AG04450 (cell line): ENCODE data around the gene MATN4. TPM values are rescaled to one million over a fixed set of nuclear protein-coding genes. Genes with fewer than 3 reads are reported as not detected.

ENCODE experiments used
- CTCF ChIA-PET: fragments of 300-600, 350-600 bp; formaldehyde crosslinking; extraction: SDS; loops from one replicate; lab custom pipeline; 2022; ENCODE audit warnings: antibody characterized with exemption, inconsistent platforms; lab: Charles Lee
- POLR2A ChIA-PET: fragments of 350-600 bp; formaldehyde crosslinking; extraction: SDS; loops from one replicate; lab custom pipeline; 2021; ENCODE audit warnings: antibody characterized with exemption, inconsistent platforms; lab: Yijun Ruan, JAX
- DNase-seq: peaks from one replicate; pipeline ENCODE4 v3.0.0-alpha.2; 2011; ENCODE audit warnings: low read depth, low spot score
- H3K27ac ChIP-seq: one replicate; pipeline ENCODE4 v1.5.1; 2012; ENCODE audit warnings: low read depth, low read length, control low read depth
- H3K27me3 ChIP-seq: one replicate; pipeline ENCODE4 v1.6.0; 2012; ENCODE audit warnings: low read length; ENCODE audit not compliant: control insufficient read depth, insufficient read depth
- H3K4me3 ChIP-seq: 2 replicates; pipeline ENCODE4 v1.5.1; 2011; ENCODE audit warnings: mild to moderate bottlenecking, low read depth, low read length, control low read depth
- H3K9me3 ChIP-seq: 2 replicates; pipeline ENCODE4 v1.5.1; 2012; ENCODE audit warnings: low read length; ENCODE audit not compliant: control insufficient read depth, insufficient read depth
- CTCF ChIP-seq: IDR thresholded peaks from 2 replicates; pipeline ENCODE4 v1.5.1; 2011; ENCODE audit warnings: low read depth, low read length, control low read depth, inconsistent platforms
- polyA plus RNA-seq: library from polyadenylated mRNA; depleted of rRNA; stranded (reverse); fragments of >200 nt; gene quantifications from 2 replicates; pipeline ENCODE4 v1.2.3, GENCODE V29; 2011

MATN4 gene
- polyA plus RNA-seq, 1 experiment, result not detected

DNA sequence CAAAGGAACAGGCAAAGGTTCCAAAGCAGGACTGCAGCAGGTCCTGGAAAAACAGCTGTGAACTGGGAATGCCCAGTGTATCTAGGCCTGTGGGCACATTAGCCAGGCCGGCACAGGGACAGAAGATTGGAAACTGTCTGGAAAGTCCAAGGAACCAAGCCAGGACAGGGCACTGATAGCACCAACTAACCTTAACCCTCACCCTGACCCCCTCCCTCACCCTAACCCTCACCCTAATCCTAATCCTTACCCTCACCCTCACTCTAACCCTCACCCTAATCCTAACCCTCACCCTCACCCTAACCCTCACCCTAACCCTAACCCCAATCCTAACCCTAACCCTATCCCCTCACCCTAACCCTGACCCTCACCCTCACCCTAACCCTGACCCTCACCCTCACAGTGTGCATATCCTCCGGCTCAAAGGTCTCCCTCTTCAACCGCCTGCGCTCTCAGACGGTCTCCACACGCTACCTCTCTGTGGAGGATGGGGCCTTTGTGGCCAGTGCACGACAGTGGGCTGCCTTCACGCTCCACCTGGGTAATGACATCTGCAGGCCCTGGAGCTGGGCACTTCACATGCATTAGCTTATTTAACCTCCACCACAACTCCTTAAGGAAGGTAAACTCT lies 5.1 kb upstream of the MATN4 start:
- CTCF ChIA-PET, result interaction anchor here (0.6 to 3.0 kb wide), 9 partner anchors 10 to 458 kb away, joined by 3 to 31 read pairs (median 8); no protein-coding TSS in a partner anchor
- Histone ChIP-seq H3K9me3 (no peaks in the 10 kb centered on the region; the same call in 1 of the 2 replicates), H3K27ac (no peak overlapping the region), H3K27me3 (peaks cover 41% of the 10 kb centered on the region), H3K4me3 (no peak overlapping the region)
- DNase-seq, result no peak
- POLR2A ChIA-PET, result no interaction called here
- no peak for TF ChIP-seq CTCF

GRCh38 chr20:45312241-45312640 lies 4.1 kb upstream of the MATN4 start:
- ChIA-PET POLR2A (no interaction called here), CTCF (interaction anchor here (0.5 to 3.0 kb wide), 26 partner anchors 8 to 526 kb away, joined by 3 to 31 read pairs (median 4); partner anchors contain the start of gene SYS1)
- H3K9me3 ChIP-seq, result no peaks in the 10 kb centered on the region; the same call in 1 of the 2 replicates
- no peak for TF ChIP-seq CTCF
- peaks cover 46% of the 10 kb centered on the region for H3K27me3 ChIP-seq
- H3K27ac ChIP-seq, result no peak overlapping the region
- no peak for DNase-seq
- H3K4me3 ChIP-seq, result no peak overlapping the region

- DNase-seq, result no peak
- peaks cover 42% of the 10 kb centered on the region for H3K27me3 ChIP-seq
- H3K27ac ChIP-seq, result no peak overlapping the region
- peak; percentile 77 for TF ChIP-seq CTCF
- H3K9me3 ChIP-seq, result no peaks in the 10 kb centered on the region; the same call in 1 of the 2 replicates
- ChIA-PET POLR2A (no interaction called here), CTCF (interaction anchor here (0.5 to 3.0 kb wide), 25 partner anchors 8 to 526 kb away, joined by 3 to 31 read pairs (median 4); partner anchors contain the start of gene SYS1)
- H3K4me3 ChIP-seq, result no peak overlapping the region
Measured at GRCh38 chr20:45311589-45312211, 3.6 kb upstream of the MATN4 start.

GRCh38 chr20:45309075-45309474 lies 976 bp upstream of the MATN4 start:
- Histone ChIP-seq H3K4me3 (no peak overlapping the region), H3K27me3 (peaks cover 43% of the 10 kb centered on the region), H3K9me3 (peaks cover 4% of the 10 kb centered on the region; the same call in 1 of the 2 replicates), H3K27ac (no peak overlapping the region)
- DNase-seq, result no peak
- no peak for TF ChIP-seq CTCF
- CTCF ChIA-PET, result interaction anchor here (1.1 to 2.3 kb wide), 4 partner anchors 10 to 462 kb away, joined by 3 to 10 read pairs (median 4); no protein-coding TSS in a partner anchor
- POLR2A ChIA-PET, result no interaction called here

- Histone ChIP-seq H3K27ac (no peak overlapping the region), H3K4me3 (no peak overlapping the region), H3K9me3 (peaks cover 4% of the 10 kb centered on the region; the same call in 1 of the 2 replicates), H3K27me3 (peaks cover 35% of the 10 kb centered on the region)
- POLR2A ChIA-PET, result no interaction called here
- CTCF ChIA-PET, result interaction anchor here (0.6 to 2.1 kb wide), 4 partner anchors 17 to 479 kb away, joined by 3 to 8 read pairs (median 4); no protein-coding TSS in a partner anchor
- DNase-seq, result no peak
- no peak for TF ChIP-seq CTCF
Measured at GRCh38 chr20:45307076-45307640, 941 bp downstream of the MATN4 start.
